GM23338 (cell line): Measurements from ENCODE around the gene NANS. TPM values are rescaled to one million over a fixed set of nuclear protein-coding genes. Genes with fewer than 3 reads are reported as not detected.

ENCODE experiments used
- ATAC-seq: fragments of 200-7000 bp; cut with Tn5 transposase; 3 replicates; pipeline ENCODE4 v1.9.1; 2020
- DNase-seq: peaks from one replicate; pipeline ENCODE4 v3.0.0-alpha.2; 2015; ENCODE audit warnings: low spot score
- H2AFZ ChIP-seq: fragments of 200-600 bp; sonication (generic); 2 replicates; pipeline ENCODE4 v1.8.0; 2016; ENCODE audit warnings: antibody characterized with exemption, mild to moderate bottlenecking, moderate library complexity
- H3F3A ChIP-seq: fragments of 200-600 bp; sonication (generic); replicated peaks from 2 replicates; pipeline ENCODE4 v1.8.0; 2017; ENCODE audit warnings: antibody characterized with exemption, mixed run types, low read depth
- H3K27ac ChIP-seq: fragments of 200-600 bp; sonication (generic); 2 replicates; pipeline ENCODE4 v1.6.1; 2016; ENCODE audit warnings: low read depth
- H3K27me3 ChIP-seq: fragments of 200-600 bp; sonication (generic); 2 replicates; pipeline ENCODE4 v1.8.0; 2016; ENCODE audit warnings: mild to moderate bottlenecking, mixed run types, moderate library complexity; ENCODE audit not compliant: insufficient read depth
- H3K36me3 ChIP-seq: fragments of 200-600 bp; sonication (generic); 2 replicates; pipeline ENCODE4 v1.8.0; 2016; ENCODE audit warnings: mild to moderate bottlenecking; ENCODE audit not compliant: insufficient read depth
- H3K4me1 ChIP-seq: fragments of 200-600 bp; sonication (generic); 2 replicates; pipeline ENCODE4 v1.8.0; 2016; ENCODE audit warnings: mild to moderate bottlenecking, moderate library complexity; ENCODE audit not compliant: insufficient read depth
- H3K4me2 ChIP-seq: fragments of 200-600 bp; sonication (generic); 2 replicates; pipeline ENCODE4 v1.7.1; 2017; ENCODE audit warnings: mixed run types
- H3K4me3 ChIP-seq: fragments of 200-600 bp; sonication (generic); 2 replicates; pipeline ENCODE4 v1.6.1; 2016; ENCODE audit warnings: mixed run types
- H3K79me2 ChIP-seq: fragments of 200-600 bp; sonication (generic); replicated peaks from 2 replicates; pipeline ENCODE4 v1.8.0; 2017; ENCODE audit warnings: mild to moderate bottlenecking; ENCODE audit not compliant: insufficient read depth
- H3K9me2 ChIP-seq: fragments of 200-600 bp; sonication (generic); 2 replicates; pipeline ENCODE4 v1.8.0; 2017; ENCODE audit not compliant: insufficient read depth
- H4K20me1 ChIP-seq: fragments of 200-600 bp; sonication (generic); replicated peaks from 2 replicates; pipeline ENCODE4 v1.8.0; 2017; ENCODE audit warnings: mild to moderate bottlenecking; ENCODE audit not compliant: insufficient read depth
- H3K27ac Mint-ChIP-seq: 2 replicates; pipeline ENCODE4 v1.8.0; 2020; ENCODE audit warnings: inconsistent platforms, mild to moderate bottlenecking, moderate library complexity, mixed read lengths
- H3K27me3 Mint-ChIP-seq: 3 replicates; pipeline ENCODE4 v1.8.0; 2022; ENCODE audit warnings: low read depth, mild to moderate bottlenecking, moderate library complexity, mixed read lengths, inconsistent platforms; ENCODE audit not compliant: insufficient read depth, poor library complexity
- H3K36me3 Mint-ChIP-seq: 3 replicates; pipeline ENCODE4 v1.8.0; 2021; ENCODE audit warnings: low read depth, mild to moderate bottlenecking, inconsistent platforms, moderate library complexity, mixed read lengths
- H3K4me1 Mint-ChIP-seq: 3 replicates; pipeline ENCODE4 v1.8.0; 2020; ENCODE audit warnings: mild to moderate bottlenecking, inconsistent platforms, mixed read lengths
- H3K4me3 Mint-ChIP-seq: 3 replicates; pipeline ENCODE4 v1.8.0; 2021; ENCODE audit warnings: moderate library complexity, mild to moderate bottlenecking, inconsistent platforms, mixed read lengths
- H3K9me3 Mint-ChIP-seq: 3 replicates; pipeline ENCODE4 v1.8.0; 2020; ENCODE audit warnings: moderate library complexity, mild to moderate bottlenecking, inconsistent platforms, mixed read lengths
- CTCF ChIP-seq, 2 experiments: fragments of 200-600 bp in 1 of 2; sonication (generic) in 1 of 2; conservative IDR thresholded peaks; 2 replicates each; pipeline versions ENCODE4 v1.5.1 to v1.6.1; 2016 to 2017; ENCODE audit warnings: antibody characterized with exemption in 2 of 2, low read depth in 2 of 2, mild to moderate bottlenecking in 2 of 2, moderate library complexity in 1 of 2
- EZH2 ChIP-seq: fragments of 200-600 bp; sonication (generic); IDR thresholded peaks from one replicate; pipeline ENCODE4 v1.8.0; 2017; ENCODE audit warnings: antibody characterized with exemption, mild to moderate bottlenecking, low read depth; ENCODE audit not compliant: unreplicated experiment
- EZH2phosphoT487 ChIP-seq: fragments of 200-600 bp; sonication (generic); IDR thresholded peaks from one replicate; pipeline ENCODE4 v1.8.1; 2018; ENCODE audit warnings: antibody characterized with exemption; ENCODE audit not compliant: unreplicated experiment
- JUNB ChIP-seq: IDR thresholded peaks from one replicate; pipeline ENCODE4 v1.6.1; 2016; ENCODE audit warnings: antibody characterized with exemption; ENCODE audit not compliant: unreplicated experiment
- NANOG ChIP-seq: IDR thresholded peaks from 2 replicates; pipeline ENCODE4 v1.6.1; 2016; ENCODE audit warnings: antibody characterized with exemption, borderline replicate concordance
- POLR2AphosphoS5 ChIP-seq: IDR thresholded peaks from 2 replicates; pipeline ENCODE4 v1.6.1; 2016; ENCODE audit warnings: antibody characterized with exemption, low read depth
- REST ChIP-seq: IDR thresholded peaks from one replicate; pipeline ENCODE4 v1.6.1; 2018; ENCODE audit warnings: antibody characterized with exemption; ENCODE audit not compliant: unreplicated experiment
- ZNF114 ChIP-seq: fragments of 250-450 bp; sonication (Bioruptor Pico); IDR thresholded peaks from 2 replicates; pipeline ENCODE4 v1.5.0; 2020; ENCODE audit warnings: mild to moderate bottlenecking, moderate library complexity
- ZNF331 ChIP-seq: fragments of 250-450 bp; sonication (Bioruptor Pico); IDR thresholded peaks from 2 replicates; pipeline ENCODE4 v1.5.0; 2020; ENCODE audit warnings: low read depth, mild to moderate bottlenecking, moderate library complexity
- polyA plus RNA-seq: library from polyadenylated mRNA; unstranded; fragments of >200 nt; fragmentation: Nextera tagmentation; extraction: Ambion mirVana; gene quantifications from 2 replicates; pipeline ENCODE4 v1.2.1, GENCODE V29; 2016
- total RNA-seq: library from RNA; depleted of rRNA; stranded (reverse); fragments of >200 nt; shearing (Covaris generic); gene quantifications from 2 replicates; pipeline ENCODE4 v1.2.3, GENCODE V29; 2014
- TF ChIP-seq, protein P1 (sequence below): IDR thresholded peaks from 2 replicates; pipeline ENCODE4 v1.6.1; 2016; ENCODE audit warnings: antibody characterized with exemption

Gene NANS
- total and polyA plus RNA-seq, 2 experiments from 2014 or later = 67.3 to 77.4 TPM

DNA sequence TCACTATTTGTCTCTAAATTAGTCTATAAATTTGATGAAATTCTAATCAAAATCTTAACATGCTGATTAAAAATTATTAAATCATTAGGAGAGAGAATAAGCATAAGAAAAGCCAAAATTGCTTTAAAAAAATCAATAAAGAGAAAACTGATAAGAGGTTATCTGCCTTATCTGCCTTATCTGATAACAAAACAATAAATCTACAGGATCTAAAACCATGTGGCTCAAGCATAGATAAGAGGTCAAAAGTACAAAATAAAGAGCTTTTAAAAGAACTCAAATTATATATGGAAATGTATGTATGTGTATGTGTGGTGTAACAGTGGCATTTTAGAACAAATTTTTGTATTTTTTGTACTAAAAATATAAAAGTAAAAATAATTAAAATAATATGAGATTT, 43.9 kb downstream of the NANS start (continued):
- TF ChIP-seq REST (no peak), JUNB (no peak), CTCF (conservative IDR thresholded peaks at IDR 0.05; ENCODE audit: low read depth in 2 of 2) (no peak), POLR2AphosphoS5 (no peak), ZNF114 (no peak), ZNF331 (CRISPR knock-in tag) (no peak), NANOG (no peak), EZH2 (no peak), EZH2phosphoT487 (no peak)
- TF ChIP-seq, protein P1, sequence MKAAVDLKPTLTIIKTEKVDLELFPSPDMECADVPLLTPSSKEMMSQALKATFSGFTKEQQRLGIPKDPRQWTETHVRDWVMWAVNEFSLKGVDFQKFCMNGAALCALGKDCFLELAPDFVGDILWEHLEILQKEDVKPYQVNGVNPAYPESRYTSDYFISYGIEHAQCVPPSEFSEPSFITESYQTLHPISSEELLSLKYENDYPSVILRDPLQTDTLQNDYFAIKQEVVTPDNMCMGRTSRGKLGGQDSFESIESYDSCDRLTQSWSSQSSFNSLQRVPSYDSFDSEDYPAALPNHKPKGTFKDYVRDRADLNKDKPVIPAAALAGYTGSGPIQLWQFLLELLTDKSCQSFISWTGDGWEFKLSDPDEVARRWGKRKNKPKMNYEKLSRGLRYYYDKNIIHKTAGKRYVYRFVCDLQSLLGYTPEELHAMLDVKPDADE = no peak

- Histone ChIP-seq H3K79me2 (peaks cover 5% of the 10 kb centered on the region; the same call in 1 of the 2 replicates), H3F3A (no peaks in the 10 kb centered on the region), H2AFZ (no peak overlapping the region), H3K4me3 (no peak overlapping the region), H4K20me1 (no peaks in the 10 kb centered on the region), H3K27me3 (no peaks in the 10 kb centered on the region), H3K4me2 (no peak overlapping the region), H3K36me3 (peaks cover 8% of the 10 kb centered on the region; the same call in 1 of the 2 replicates), H3K4me1 (no peaks in the 10 kb centered on the region), H3K27ac (no peak overlapping the region), H3K9me2 (no peaks in the 10 kb centered on the region)
- DNase-seq = no peak
- H3K4me3 Mint-ChIP-seq = no peak overlapping the region
- no peak overlapping the region for H3K27ac Mint-ChIP-seq
- peaks cover 13% of the 10 kb centered on the region for H3K4me1 Mint-ChIP-seq
- H3K36me3 Mint-ChIP-seq = no peaks in the 10 kb centered on the region; the same call in 1 of the 3 replicates
- no peak for ATAC-seq
- H3K9me3 Mint-ChIP-seq = no peaks in the 10 kb centered on the region
- peaks cover 6% of the 10 kb centered on the region for H3K27me3 Mint-ChIP-seq
- TF ChIP-seq POLR2AphosphoS5 (no peak), NANOG (no peak), CTCF (conservative IDR thresholded peaks at IDR 0.05; ENCODE audit: low read depth in 2 of 2) (no peak)
Observed at GRCh38 chr9:98101416-98101815, 44.9 kb downstream of the NANS start.
